GM18858 (cell line): ENCODE measurements around the gene TARS2.

Experiments
- ATAC-seq: cut with Tn5 transposase; IDR thresholded peaks from one replicate; pipeline ENCODE4 v1.9.1; 2021; ENCODE audit not compliant: unreplicated experiment

TARS2 gene

DNA sequence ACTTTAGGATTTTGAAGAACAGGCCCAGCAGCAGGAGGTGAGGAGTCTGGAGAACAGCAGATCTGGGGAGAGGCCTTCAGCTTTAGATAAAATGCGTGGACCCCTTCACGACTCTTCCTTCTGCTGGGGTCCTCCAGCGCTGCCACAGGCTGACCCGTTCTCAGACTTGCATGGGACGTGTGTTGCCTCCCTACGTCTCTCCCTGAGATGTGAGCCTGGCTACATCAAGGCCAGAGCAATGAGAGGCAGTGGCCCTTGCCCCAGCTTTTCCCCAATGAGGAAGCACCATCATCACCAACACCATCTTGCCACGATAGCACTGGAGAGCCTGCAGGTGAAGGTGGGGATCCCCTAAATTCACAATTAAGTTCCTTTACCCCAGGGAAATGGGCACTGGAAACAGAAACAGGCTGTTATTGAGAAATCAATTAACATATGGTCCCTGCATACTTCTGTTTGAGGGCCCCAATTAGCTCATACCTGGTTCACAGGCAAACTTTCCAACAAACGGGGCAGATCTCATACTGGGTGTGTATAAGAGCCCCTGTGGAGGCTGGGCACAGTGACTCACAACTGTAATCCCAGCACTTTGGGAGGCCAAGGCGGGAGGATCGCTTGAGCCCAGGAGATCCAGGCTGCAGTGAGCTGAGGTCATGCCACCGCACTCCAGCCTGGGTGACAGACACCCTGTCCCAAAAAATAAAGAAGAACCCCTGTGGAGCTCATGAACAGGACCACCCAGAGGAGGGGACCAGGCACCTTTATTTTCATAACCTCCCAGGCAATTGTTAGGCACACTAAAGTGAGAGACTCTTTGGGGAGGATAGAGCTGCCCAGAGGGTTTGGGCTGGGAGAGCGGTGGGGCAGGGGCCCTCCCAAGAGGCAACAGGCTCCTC is 49.9 kb downstream of the TARS2 start:
- no peak for ATAC-seq

DNA sequence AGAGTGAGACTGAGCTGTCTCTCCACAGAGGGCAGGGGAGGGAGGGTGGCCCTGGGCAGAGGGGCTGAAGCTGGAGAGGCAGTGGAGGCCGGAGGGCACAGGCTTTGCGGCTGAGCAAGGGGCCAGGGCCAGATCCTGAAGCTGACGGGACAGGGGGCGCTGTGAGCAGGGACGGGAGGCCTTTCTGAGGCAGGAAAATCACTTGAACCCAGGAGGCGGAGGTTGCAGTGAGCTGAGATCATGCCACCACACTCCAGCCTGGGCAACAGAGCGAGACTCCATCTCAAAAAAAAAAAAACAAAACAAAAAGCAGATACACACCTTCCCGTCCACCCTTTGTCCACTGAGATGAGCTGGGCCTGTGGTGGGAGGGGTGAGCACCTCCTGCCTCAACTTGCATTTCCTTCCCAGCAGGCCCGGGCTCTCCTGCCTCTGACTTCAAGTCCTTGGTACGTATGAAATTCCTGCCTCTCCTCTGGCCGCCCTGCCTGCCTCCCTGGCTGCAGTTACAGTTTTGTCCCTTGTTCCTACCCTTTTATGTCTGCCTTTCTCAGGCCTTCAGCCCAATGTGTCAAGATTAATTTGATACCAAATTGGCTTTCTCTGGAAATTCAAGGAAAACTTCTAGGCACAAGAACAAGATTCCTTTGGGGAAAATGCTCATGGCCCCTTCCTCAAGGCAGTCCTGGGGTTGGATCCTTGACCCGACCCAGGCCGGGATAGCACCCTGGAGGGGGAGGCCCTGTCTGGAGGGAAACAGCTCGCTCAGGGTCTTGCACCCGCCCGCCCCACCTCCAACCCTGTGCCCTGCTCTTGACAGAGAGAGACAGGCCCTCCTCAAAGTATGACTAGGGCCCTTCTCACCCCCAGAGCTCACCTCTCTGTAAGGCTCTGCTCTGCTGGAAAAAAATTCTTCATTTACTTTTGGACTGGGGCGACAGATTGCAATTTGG is 50.8 kb downstream of the TARS2 start:
- no peak for ATAC-seq

DNA sequence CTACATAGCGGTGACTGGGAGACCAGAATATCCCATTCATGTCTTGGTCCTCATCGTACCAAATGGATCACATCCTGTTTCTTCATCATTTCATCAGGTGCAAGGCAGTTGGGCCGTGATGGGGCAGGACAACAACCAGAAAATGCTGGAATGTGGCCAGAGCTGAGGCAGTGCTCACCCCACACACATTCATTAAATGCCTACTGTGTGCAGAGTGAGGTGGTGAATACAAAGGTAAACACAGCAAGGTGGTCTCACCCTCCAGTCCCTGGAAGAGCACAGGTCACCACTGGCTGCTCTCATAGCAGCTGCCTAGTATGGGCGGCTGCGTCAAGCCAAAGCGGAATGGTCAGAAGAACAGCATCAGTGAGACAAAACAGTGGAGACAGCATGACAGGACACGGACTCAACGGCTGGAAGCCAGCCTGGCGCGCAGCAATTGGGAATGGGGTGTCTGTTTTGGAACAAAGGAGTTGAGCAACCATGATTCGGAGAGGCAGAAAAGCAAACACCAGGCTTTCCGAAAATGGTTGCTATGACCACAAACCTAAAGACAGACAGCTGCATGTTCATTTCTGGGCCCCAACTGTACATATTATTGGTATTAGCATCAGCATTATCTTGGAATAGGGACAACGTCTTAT is 56.4 kb downstream of the TARS2 start:
- ATAC-seq: no peak

GRCh38 chr1:150544204-150544603 is 57.0 kb downstream of the TARS2 start:
- no peak for ATAC-seq

- ATAC-seq: no peak
These were observed 58.3 kb downstream of the TARS2 start for GRCh38 chr1:150545486-150546032.

DNA sequence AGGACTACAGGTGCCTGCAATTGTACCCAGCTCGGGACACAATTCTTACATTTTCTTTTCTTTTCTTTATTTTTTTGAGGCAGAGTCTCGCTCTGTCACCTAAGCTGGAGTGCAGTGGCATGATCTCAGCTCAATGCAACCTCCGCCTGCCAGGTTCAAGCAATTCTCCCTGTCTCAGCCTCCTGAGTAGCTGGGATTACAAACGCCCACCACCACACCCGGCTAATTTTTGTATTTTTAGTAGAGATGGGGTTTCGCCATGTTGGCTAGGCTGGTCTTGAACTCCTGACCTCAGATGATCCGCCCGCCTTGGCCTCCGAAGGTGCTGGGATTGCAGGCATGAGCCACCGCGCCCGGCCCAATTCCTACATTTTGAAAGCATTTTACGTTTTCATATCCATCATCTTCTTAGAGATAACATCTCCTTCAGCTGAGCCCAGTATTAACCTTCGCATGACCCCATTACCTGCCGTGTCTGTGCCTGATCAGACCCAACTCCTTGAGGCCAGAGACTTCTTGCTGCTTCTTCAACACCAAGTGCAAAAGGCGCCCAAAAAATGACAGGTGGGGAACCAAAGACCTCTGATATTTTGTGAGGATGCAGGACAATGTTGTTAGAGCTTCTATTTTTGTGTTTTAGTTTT is 59.2 kb downstream of the TARS2 start:
- ATAC-seq: no peak

GRCh38 chr1:150548324-150548631 is 61.1 kb downstream of the TARS2 start:
- ATAC-seq: no peak

- no peak for ATAC-seq
These were observed 61.6 kb downstream of the TARS2 start, which contains the start of gene ADAMTSL4 for GRCh38 chr1:150548632-150549495. Gene ADAMTSL4, plus strand, starts transcription at chr1:150549408. Its CDS starts 2,881 bp downstream, at chr1:150552289.

- ATAC-seq: no peak
These were observed 62.4 kb downstream of the TARS2 start for GRCh38 chr1:150549496-150550221.

DNA sequence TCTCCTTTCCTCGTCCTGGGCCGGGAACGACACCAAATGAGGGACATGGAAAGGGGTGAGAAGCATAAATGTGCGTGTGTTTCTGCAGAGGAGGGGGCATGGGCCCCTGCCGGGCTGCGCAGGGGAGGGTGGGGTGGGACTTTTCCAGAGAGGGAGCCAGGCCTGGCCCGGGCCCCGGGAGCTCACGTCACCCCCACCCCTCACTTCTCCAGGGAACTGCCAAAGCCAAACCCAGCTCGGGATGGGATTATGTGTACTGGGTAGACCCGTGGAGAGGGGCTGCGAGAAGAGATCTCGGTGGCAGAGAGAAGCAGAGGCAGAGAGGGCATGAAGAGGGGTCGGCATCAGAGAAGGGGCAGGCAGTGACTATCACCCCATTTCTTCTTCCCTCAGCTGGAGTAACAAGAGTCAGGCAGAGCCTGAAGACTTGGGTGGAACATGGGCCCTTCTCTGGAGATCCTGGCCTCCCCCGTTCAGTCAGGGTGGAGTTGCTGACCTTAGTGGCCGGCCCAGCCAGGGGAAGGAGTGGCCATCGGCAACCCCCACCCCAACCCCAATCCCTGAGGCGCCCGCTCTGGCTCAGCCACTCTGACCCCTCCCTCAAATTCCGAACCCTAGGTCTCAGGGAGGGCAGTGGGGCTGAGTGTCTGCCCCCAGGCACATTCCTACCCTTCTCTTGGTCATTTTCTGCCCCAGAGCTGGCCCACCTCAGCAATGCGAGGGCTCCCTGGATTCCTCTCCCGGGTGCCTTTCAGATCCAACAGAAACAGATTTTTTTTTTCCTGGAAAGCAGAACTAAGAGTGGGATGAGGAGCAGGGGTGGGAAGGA is 63.2 kb downstream of the TARS2 start:
- ATAC-seq: no peak

- ATAC-seq: no peak
These were observed 64.0 kb downstream of the TARS2 start for GRCh38 chr1:150551051-150551783.

DNA sequence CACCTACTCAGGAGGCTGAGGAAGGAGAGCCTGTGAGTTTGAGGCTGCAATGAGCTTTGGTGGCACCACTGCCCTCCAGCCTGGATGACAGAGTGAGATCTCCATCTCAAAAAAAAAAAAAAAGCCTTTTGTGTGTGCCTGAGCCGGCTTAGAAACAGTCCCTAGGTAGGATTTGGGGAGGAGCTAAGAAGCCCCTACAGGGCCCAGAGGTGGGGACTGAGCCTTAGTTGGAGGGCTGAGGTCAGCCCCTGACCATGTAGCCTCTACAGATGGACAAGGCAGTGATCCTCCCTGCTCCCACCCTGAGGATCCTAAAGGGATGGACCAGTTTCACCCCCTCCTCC is 64.5 kb downstream of the TARS2 start:
- ATAC-seq: no peak

DNA sequence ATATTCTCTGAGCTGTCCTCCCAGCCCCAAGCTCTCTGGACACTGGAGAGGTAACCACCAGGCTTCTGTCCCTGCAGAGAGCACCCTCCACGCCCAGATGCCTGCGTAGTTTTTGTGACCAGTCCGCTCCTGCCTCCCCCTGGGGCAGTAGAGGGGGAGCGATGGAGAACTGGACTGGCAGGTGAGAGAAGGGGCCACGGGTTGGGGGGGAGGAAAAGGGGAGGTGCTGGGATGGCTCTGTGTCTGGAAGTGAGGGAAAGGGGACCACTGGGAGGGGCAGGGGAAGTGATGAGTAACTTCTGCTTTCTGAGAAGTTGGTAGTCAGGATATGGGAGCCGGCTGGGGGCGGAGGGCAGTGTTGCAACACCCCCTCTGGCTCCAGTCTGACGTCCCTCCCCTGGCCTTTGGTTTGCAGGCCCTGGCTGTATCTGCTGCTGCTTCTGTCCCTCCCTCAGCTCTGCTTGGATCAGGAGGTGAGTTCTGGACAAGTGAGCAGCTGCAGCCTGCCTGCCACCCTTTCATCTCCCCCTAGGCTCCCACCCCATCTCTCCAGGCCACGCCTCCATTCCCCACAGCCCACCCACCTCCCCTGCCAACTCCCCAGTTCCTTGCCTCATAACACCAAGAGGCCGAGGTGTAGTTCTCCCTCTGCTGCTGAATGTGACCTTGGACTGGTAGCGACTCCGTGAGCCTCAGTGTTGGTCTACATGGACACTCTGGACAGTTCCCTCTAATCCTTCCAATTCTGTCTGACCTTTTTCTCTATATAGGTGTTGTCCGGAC is 65.1 kb downstream of the TARS2 start:
- no peak for ATAC-seq

GRCh38 chr1:150552911-150553289 is 65.7 kb downstream of the TARS2 start:
- ATAC-seq: no peak

DNA sequence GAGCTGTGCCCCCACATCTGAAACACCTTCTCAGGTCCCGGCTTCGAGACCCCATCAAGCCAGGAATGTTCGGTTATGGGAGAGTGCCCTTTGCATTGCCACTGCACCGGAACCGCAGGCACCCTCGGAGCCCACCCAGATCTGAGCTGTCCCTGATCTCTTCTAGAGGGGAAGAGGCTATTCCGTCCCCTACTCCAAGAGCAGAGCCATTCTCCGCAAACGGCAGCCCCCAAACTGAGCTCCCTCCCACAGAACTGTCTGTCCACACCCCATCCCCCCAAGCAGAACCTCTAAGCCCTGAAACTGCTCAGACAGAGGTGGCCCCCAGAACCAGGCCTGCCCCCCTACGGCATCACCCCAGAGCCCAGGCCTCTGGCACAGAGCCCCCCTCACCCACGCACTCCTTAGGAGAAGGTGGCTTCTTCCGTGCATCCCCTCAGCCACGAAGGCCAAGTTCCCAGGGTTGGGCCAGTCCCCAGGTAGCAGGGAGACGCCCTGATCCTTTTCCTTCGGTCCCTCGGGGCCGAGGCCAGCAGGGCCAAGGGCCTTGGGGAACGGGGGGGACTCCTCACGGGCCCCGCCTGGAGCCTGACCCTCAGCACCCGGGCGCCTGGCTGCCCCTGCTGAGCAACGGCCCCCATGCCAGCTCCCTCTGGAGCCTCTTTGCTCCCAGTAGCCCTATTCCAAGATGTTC is 66.3 kb downstream of the TARS2 start:
- no peak for ATAC-seq

DNA sequence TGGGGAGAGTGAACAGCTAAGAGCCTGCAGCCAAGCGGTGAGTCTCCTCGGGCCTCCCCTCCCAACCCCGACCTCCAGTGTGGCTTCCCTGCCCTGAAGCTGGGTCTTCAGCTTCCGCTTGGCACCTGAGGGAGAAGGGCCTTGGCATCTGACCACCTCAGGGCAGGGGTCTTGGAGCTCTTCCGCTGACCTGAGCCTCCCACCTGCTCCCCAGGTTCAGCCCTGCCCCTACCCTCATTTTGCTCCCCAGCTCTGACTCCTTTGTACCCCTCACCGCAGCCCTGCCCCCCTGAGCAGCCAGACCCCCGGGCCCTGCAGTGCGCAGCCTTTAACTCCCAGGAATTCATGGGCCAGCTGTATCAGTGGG is 66.8 kb downstream of the TARS2 start:
- no peak for ATAC-seq
